ENCODE results near the gene PIP.

GRCh38 chr7:143148651-143149050, 16.8 kb downstream of the PIP start:
- TF ChIP-seq CTCF (IDR thresholded peaks at IDR 0.05) (no peak), EP300 (IDR thresholded peaks at IDR 0.05) (no peak), POLR2A (IDR thresholded peaks at IDR 0.05) (no peak), POLR2AphosphoS5 (IDR thresholded peaks at IDR 0.05) (no peak)

Measured in gastroesophageal sphincter (tissue), 3 donors.